GM12891 (cell line): ENCODE measurements around the gene LTBP1.

Source experiments
- POLR2A ChIP-seq: IDR thresholded peaks from 2 replicates; pipeline ENCODE4 v1.6.1; 2011; ENCODE audit warnings: low read depth, low read length, control low read depth
- POLR2AphosphoS5 ChIP-seq: IDR thresholded peaks from 2 replicates; pipeline ENCODE4 v1.6.1; 2011; ENCODE audit warnings: low read depth, low read length, control low read depth
- TAF1 ChIP-seq: IDR thresholded peaks from 2 replicates; pipeline ENCODE4 v1.6.1; 2011; ENCODE audit warnings: low read depth, low read length, control low read depth

DNA sequence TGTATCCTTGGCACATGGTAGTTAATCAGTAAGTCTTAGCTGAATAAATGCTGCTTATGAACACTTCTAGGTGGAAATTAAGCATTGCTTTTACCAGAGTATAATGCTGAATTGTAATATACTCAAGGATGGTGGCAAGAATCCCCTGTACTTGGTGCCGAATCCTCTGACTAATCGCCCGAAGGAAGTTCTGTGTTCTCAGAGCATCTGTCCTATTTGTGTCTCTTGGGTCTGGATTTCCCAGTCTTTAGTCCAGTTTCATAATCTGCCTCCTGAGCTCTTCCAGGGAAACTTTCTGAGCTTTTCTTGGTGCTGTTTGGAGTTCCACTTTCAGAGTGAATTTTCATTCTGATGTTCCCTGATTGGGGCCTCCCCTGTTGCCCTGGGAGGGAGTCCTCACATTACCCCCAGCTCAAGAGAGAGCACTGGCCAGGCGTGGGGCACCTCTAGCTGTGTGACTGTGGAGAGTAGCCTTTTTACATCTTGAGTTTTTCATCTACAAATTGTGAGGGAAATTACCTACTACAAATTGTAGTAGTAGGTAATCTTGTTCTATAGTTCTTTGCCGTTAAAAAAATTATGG is 144.9 kb downstream of the LTBP1 start:
- TF ChIP-seq TAF1 (no peak), POLR2AphosphoS5 (no peak), POLR2A (no peak)
